Body of pancreas (tissue), 4 donors: ENCODE measurements around the gene HIC1. TPM values are rescaled to one million over a fixed set of nuclear protein-coding genes. Genes with fewer than 3 reads are reported as not detected.

ENCODE experiments used
- ATAC-seq: fragments of 150-250 bp; one replicate; pipeline ENCODE4 v1.9.1; 2016
- DNase-seq, 4 donors: peaks; one replicate each; pipeline ENCODE4 v3.0.0-alpha.2; 2019
- H3K27ac ChIP-seq, 4 donors: fragments of 200-600 bp; sonication (generic); 1 replicate in 3 of 4; 2 replicates in 1 of 4; pipeline versions ENCODE4 v1.5.1 to v1.6.1; 2016 to 2019; ENCODE audit warnings: mild to moderate bottlenecking in 1 of 4, mixed read lengths in 1 of 4, moderate library complexity in 1 of 4
- H3K27me3 ChIP-seq, 2 donors: fragments of 200-600 bp; sonication (generic); one replicate each; pipeline ENCODE4 v1.6.0; 2016; ENCODE audit warnings: mild to moderate bottlenecking in 1 of 2
- H3K36me3 ChIP-seq, 2 donors: fragments of 200-600 bp; sonication (generic); replicated peaks in 1 of 2; 2 replicates each; pipeline ENCODE4 v1.5.1; 2016; ENCODE audit warnings: low read depth in 2 of 2; ENCODE audit not compliant: insufficient read depth in 1 of 2
- H3K4me1 ChIP-seq: fragments of 200-600 bp; sonication (generic); one replicate; pipeline ENCODE4 v1.6.0; 2016
- H3K4me3 ChIP-seq, 2 donors: fragments of 200-600 bp; sonication (generic); 1 replicate in 1 of 2; 2 replicates in 1 of 2; pipeline ENCODE4 v1.5.1; 2016 to 2019
- H3K9me3 ChIP-seq, 3 donors: fragments of 200-600 bp; sonication (generic); 1 replicate in 2 of 3; 2 replicates in 1 of 3; pipeline ENCODE4 v1.5.1; 2016
- CTCF ChIP-seq, 7 experiments: fragments of 450-650 bp in 4 of 7; fragments of 200-600 bp in 3 of 7; sonication (generic) in 3 of 7; IDR thresholded peaks; one replicate each; pipeline ENCODE4 v1.5.1; 2016 to 2019; ENCODE audit warnings: antibody characterized with exemption in 7 of 7
- POLR2A ChIP-seq, 3 donors: fragments of 450-650 bp; IDR thresholded peaks; one replicate each; pipeline ENCODE4 v1.6.1; 2016; ENCODE audit warnings: antibody characterized with exemption in 3 of 3, mild to moderate bottlenecking in 2 of 3
- WGBS, 2 donors: methylation state at CpG; one replicate each; pipeline ENCODE4 v1.1.5; 2017; 5-methylcytosine and 5-hydroxymethylcytosine counted together
- intact Hi-C: fragments of 100-400 bp; cut with DNase I; formaldehyde crosslinking; loops from one replicate; pipeline ENCODE4 v1.15.1; 2023
- total RNA-seq, 2 donors: library from RNA; depleted of rRNA; stranded (reverse); fragments of >200 nt; gene quantifications; one replicate each; pipeline ENCODE4 v1.1.0, GENCODE V29; 2016

Gene HIC1, protein sequence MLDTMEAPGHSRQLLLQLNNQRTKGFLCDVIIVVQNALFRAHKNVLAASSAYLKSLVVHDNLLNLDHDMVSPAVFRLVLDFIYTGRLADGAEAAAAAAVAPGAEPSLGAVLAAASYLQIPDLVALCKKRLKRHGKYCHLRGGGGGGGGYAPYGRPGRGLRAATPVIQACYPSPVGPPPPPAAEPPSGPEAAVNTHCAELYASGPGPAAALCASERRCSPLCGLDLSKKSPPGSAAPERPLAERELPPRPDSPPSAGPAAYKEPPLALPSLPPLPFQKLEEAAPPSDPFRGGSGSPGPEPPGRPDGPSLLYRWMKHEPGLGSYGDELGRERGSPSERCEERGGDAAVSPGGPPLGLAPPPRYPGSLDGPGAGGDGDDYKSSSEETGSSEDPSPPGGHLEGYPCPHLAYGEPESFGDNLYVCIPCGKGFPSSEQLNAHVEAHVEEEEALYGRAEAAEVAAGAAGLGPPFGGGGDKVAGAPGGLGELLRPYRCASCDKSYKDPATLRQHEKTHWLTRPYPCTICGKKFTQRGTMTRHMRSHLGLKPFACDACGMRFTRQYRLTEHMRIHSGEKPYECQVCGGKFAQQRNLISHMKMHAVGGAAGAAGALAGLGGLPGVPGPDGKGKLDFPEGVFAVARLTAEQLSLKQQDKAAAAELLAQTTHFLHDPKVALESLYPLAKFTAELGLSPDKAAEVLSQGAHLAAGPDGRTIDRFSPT
- total RNA-seq: 10 to 100 TPM in 1 of 2 donors, 1 to 10 TPM in 1; 9.6 to 18.1 TPM

- Histone ChIP-seq H3K27ac (peak within 1 kb of the TSS in 3 of 4 donors; percentile 52 to 62 (median 59)), H3K27me3 (peaks cover 0 to 27% of the 10 kb centered on the region in 2 donors), H3K9me3 (no peaks in the 10 kb centered on the region), H3K4me3 (peak within 1 kb of the TSS in 1 of 2 donors; percentile 25), H3K36me3 (no peaks in the 10 kb centered on the region), H3K4me1 (peaks cover 70% of the 10 kb centered on the region)
- intact Hi-C loops: no loop called here
- peak; percentile 71 to 77 (median 74) for DNase-seq
- ATAC-seq: peak; percentile 45
- WGBS, 2 donors: 0 to 1% methylated on average over 7 to 72 of the region's 72 CpGs
- TF ChIP-seq CTCF (IDR thresholded peaks at IDR 0.05) (peak; percentile 52 to 97 (median 94)), POLR2A (IDR thresholded peaks at IDR 0.05) (peak in 2 of 3 donors; percentile 38 to 40)
Observed at GRCh38 chr17:2054512-2055291, at the start of gene HIC1. Gene HIC1 (plus strand): TSS chr17:2055103. CDS start chr17:2056691, 1,588 bp downstream.

- intact Hi-C loops: no loop called here
- no peak for ATAC-seq
- H3K27me3 ChIP-seq: no peaks in the 10 kb centered on the region
- peaks cover 20% of the 10 kb centered on the region for H3K4me1 ChIP-seq
- H3K4me3 ChIP-seq: no peak overlapping the region
- no peak for DNase-seq
- no peak for TF ChIP-seq POLR2A (IDR thresholded peaks at IDR 0.05)
- no peak for TF ChIP-seq CTCF (IDR thresholded peaks at IDR 0.05)
- 83 to 91% methylated on average over 15 of the region's 15 CpGs for WGBS, 2 donors
- no peaks in the 10 kb centered on the region for H3K9me3 ChIP-seq
- H3K27ac ChIP-seq: no peak overlapping the region
- H3K36me3 ChIP-seq: no peaks in the 10 kb centered on the region
Observed at GRCh38 chr17:2008332-2009126, 46.4 kb upstream of the HIC1 start.

GRCh38 chr17:2009737-2010136 lies 45.2 kb upstream of the HIC1 start:
- Histone ChIP-seq H3K4me1 (peaks cover 28% of the 10 kb centered on the region), H3K27ac (no peak overlapping the region), H3K9me3 (no peaks in the 10 kb centered on the region), H3K4me3 (no peak overlapping the region), H3K36me3 (no peaks in the 10 kb centered on the region), H3K27me3 (no peaks in the 10 kb centered on the region)
- WGBS, 2 donors: 96 to 97% methylated on average over 6 to 7 of the region's 10 CpGs
- TF ChIP-seq CTCF (IDR thresholded peaks at IDR 0.05) (no peak), POLR2A (IDR thresholded peaks at IDR 0.05) (no peak)
- ATAC-seq (no peak), DNase-seq (no peak)
- intact Hi-C loops: no loop called here
